Stimulated activated CD8-positive, alpha-beta memory T cell treated with anti-CD3 and anti-CD28 coated beads, Interleukin-15, amount 100 ng/mL, for 48 hours (primary cell): ENCODE results near the gene NSD2.

Experiments
- DNase-seq, 2 donors: peaks; one replicate each; pipeline ENCODE4 v3.0.0-alpha.2; 2020; ENCODE audit warnings: low read depth in 2 of 2

NSD2 gene

GRCh38 chr4:1945124-1945895 is 74.1 kb downstream of the NSD2 start:
- no peak for DNase-seq

GRCh38 chr4:1945912-1946311 is 74.7 kb downstream of the NSD2 start:
- DNase-seq: no peak

GRCh38 chr4:1948232-1948631 is 77.0 kb downstream of the NSD2 start:
- DNase-seq: no peak

- DNase-seq: no peak
Observed at GRCh38 chr4:1948892-1949436, 77.8 kb downstream of the NSD2 start.

- no peak for DNase-seq
Observed at GRCh38 chr4:1950369-1950768, 79.2 kb downstream of the NSD2 start.

GRCh38 chr4:1952058-1952700 is 81.0 kb downstream of the NSD2 start:
- DNase-seq: no peak

GRCh38 chr4:1952719-1953118 is 81.5 kb downstream of the NSD2 start:
- no peak for DNase-seq

GRCh38 chr4:1953335-1953734 is 82.1 kb downstream of the NSD2 start:
- no peak for DNase-seq

GRCh38 chr4:1956631-1957030 is 85.4 kb downstream of the NSD2 start:
- DNase-seq: no peak

GRCh38 chr4:1958276-1959103 is 87.3 kb downstream of the NSD2 start:
- no peak for DNase-seq

GRCh38 chr4:1959104-1959384 is 87.9 kb downstream of the NSD2 start:
- no peak for DNase-seq

- DNase-seq: no peak
Observed at GRCh38 chr4:1960170-1960825, 89.1 kb downstream of the NSD2 start.

- DNase-seq: no peak
Observed at GRCh38 chr4:1961038-1961437, 89.8 kb downstream of the NSD2 start.

GRCh38 chr4:1961563-1961962 is 90.4 kb downstream of the NSD2 start:
- no peak for DNase-seq

GRCh38 chr4:1962980-1963379 is 91.8 kb downstream of the NSD2 start:
- DNase-seq: no peak

- no peak for DNase-seq
Observed at GRCh38 chr4:1964443-1964842, 93.2 kb downstream of the NSD2 start.

- DNase-seq: no peak
Observed at GRCh38 chr4:1964971-1965370, 93.8 kb downstream of the NSD2 start.

GRCh38 chr4:1967512-1968149 is 96.4 kb downstream of the NSD2 start:
- DNase-seq: no peak

GRCh38 chr4:1968686-1969295 is 97.6 kb downstream of the NSD2 start:
- DNase-seq: no peak

GRCh38 chr4:1969928-1970723 is 98.9 kb downstream of the NSD2 start:
- no peak for DNase-seq
